Measurements from ENCODE around the gene JARID2. TPM values are rescaled to one million over a fixed set of nuclear protein-coding genes. Genes with fewer than 3 reads are reported as not detected.

Gene JARID2
- total RNA-seq, 4 donors from 2014 or later: 11.6 to 22.5 (median 16.4) TPM

- Histone ChIP-seq H3K27me3 (no peaks in the 10 kb centered on the region), H3K36me3 (no peaks in the 10 kb centered on the region), H3K4me3 (no peak overlapping the region), H3K27ac (no peak overlapping the region), H3K4me1 (peaks cover 48 to 61% of the 10 kb centered on the region in 2 donors), H3K9me3 (no peaks in the 10 kb centered on the region)
- ATAC-seq (no peak), DNase-seq (no peak)
- intact Hi-C loops (cut with DNase I; ENCODE audit: low total_unique reads) (no loop called here), in situ Hi-C loops (cut with MboI; ENCODE audit: low sequenced_read_pairs in 4 of 4) (no loop called here)
- TF ChIP-seq POLR2A (IDR thresholded peaks at IDR 0.05) (no peak), CTCF (IDR thresholded peaks at IDR 0.05 in 4 of 5, conservative IDR thresholded peaks at IDR 0.05 in 1 of 5) (no peak)
These were observed 79.7 kb downstream of the JARID2 start for GRCh38 chr6:15325540-15325955.

GRCh38 chr6:15326067-15326614 is 80.3 kb downstream of the JARID2 start:
- Histone ChIP-seq H3K4me3 (no peak overlapping the region), H3K27me3 (no peaks in the 10 kb centered on the region), H3K9me3 (no peaks in the 10 kb centered on the region), H3K4me1 (peaks cover 52 to 66% of the 10 kb centered on the region in 2 donors), H3K27ac (no peak overlapping the region), H3K36me3 (no peaks in the 10 kb centered on the region)
- ATAC-seq: no peak
- no peak for TF ChIP-seq CTCF (IDR thresholded peaks at IDR 0.05 in 4 of 5, conservative IDR thresholded peaks at IDR 0.05 in 1 of 5)
- DNase-seq: no peak
- in situ Hi-C loops (cut with MboI; ENCODE audit: low sequenced_read_pairs in 4 of 4): no loop called here
- intact Hi-C loops (cut with DNase I; ENCODE audit: low total_unique reads): no loop called here

GRCh38 chr6:15327271-15327670 is 81.4 kb downstream of the JARID2 start:
- intact Hi-C loops (cut with DNase I; ENCODE audit: low total_unique reads) (no loop called here), in situ Hi-C loops (cut with MboI; ENCODE audit: low sequenced_read_pairs in 4 of 4) (no loop called here)
- ATAC-seq (peak in 1 of 2 donors; percentile 39), DNase-seq (no peak)
- H3K4me3 ChIP-seq: no peak overlapping the region
- no peak for TF ChIP-seq POLR2A (IDR thresholded peaks at IDR 0.05)
- no peak for TF ChIP-seq CTCF (IDR thresholded peaks at IDR 0.05 in 4 of 5, conservative IDR thresholded peaks at IDR 0.05 in 1 of 5)
- H3K36me3 ChIP-seq: no peaks in the 10 kb centered on the region
- H3K27me3 ChIP-seq: no peaks in the 10 kb centered on the region
- H3K4me1 ChIP-seq: peaks cover 63 to 70% of the 10 kb centered on the region in 2 donors
- H3K27ac ChIP-seq: no peak overlapping the region
- H3K9me3 ChIP-seq: no peaks in the 10 kb centered on the region

- no peak for TF ChIP-seq CTCF (IDR thresholded peaks at IDR 0.05 in 4 of 5, conservative IDR thresholded peaks at IDR 0.05 in 1 of 5)
- TF ChIP-seq POLR2A (IDR thresholded peaks at IDR 0.05): no peak
- in situ Hi-C loops (cut with MboI; ENCODE audit: low sequenced_read_pairs in 4 of 4): no loop called here
- no peak overlapping the region for H3K4me3 ChIP-seq
- no peaks in the 10 kb centered on the region for H3K9me3 ChIP-seq
- ATAC-seq (no peak), DNase-seq (no peak)
- no peak overlapping the region for H3K27ac ChIP-seq
- H3K27me3 ChIP-seq: no peaks in the 10 kb centered on the region
- no peaks in the 10 kb centered on the region for H3K36me3 ChIP-seq
- peaks cover 65 to 67% of the 10 kb centered on the region in 2 donors for H3K4me1 ChIP-seq
- intact Hi-C loops (cut with DNase I; ENCODE audit: low total_unique reads): no loop called here
These were observed 83.4 kb downstream of the JARID2 start for GRCh38 chr6:15329197-15329671.

Data from gastrocnemius medialis (tissue), 4 donors.